ENCODE measurements around the gene CACNA2D4.

CACNA2D4 gene

DNA sequence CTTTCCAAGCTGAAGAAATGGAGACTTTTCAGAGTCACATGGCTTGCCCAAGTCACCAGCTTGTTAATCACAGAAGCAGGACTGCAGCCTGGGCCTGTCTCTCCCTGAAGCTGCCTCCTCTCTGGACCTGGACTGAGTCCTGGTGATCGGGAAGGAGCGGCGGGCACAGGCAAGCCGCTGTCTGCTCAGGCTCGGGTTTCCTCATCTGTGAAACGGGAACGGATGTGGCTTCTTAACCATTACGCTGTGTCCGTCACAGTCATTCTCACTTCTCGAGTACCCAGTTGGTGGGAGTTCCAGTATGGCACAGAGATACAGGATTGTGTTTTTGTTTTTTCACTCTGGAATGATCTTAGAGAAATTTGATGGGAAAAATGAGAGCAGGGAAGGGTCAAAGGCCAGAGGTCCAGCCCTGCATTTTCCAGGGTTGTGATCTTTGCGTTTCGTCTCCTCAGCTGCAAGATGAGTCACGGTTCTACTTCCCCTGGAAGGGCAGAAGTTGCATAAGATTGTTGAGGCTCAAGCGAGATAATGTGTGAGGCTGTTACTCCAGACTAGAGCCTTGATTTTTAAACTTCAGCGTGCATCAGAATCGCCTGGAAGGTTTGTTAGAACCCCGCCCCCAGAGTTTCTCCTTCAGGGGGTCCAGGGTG is 105.7 kb downstream of the CACNA2D4 start:
- DNase-seq: no peak

DNA sequence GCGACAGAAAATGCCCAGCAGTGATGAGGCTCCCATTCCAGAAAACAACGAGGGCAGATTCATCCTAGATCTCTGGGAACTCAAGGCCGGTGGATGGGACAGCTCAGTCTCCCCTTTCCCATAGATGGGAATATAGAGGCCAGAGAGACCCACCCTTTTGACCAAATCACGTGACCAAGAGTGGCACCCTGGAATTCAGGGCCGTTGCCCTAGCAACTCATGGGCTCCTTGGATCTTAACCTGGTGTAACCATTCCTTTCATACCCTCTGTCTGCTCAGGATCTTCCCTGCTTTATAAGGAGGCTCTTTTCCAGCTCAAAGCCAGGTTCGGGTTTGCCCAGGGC is 106.5 kb downstream of the CACNA2D4 start:
- no peak for DNase-seq

DNA sequence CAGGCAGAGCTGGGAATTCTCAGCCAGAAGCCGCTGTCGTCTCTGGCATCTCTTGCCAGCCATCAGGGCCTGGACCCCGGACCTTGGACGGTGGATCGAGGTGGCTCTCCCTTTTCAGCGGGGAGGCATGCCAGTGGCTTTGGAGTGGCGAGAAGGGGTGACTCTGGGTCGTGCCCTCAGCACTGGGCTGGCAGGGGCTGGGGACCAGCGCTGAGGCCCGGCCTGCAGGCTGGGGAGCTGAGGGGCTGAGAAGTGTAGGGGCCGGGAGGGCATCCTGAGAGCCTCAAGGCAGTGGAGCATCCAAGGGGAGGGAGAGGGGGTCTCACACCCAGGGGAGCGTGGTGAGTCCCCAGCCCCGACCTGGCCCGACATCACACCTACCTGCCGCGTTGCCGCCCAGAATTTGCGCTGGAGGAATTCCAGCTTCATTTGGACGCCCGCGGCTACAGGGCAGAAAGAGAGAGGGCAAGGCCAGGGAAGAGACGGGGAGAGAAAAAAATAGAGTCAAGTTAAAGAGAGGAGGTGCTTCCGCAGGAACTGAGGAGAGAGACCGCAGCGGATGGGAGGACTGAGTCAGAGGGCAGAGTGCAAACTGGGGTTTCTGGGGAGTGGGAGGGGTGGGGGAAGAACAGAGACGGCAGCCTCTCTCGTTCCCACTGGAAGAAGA is 107.0 kb downstream of the CACNA2D4 start:
- peak; percentile 59 for DNase-seq

DNA sequence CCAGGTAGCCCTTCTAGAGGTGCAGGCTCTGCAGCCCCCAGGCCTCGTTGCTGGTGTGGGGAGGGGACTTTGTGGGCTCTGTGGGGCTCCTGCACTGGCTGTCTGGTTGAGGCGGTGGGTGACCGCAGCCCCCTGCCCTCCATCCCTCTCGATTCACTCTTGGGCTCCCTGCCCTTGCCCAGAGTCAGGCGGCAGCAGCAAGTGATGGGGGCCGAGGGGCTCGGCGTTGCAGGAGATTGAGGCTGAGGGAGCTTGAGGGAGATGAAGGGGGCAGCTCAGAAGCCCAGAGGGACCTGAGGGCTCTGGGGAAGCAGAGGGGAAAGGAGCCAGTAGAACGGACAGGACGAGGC is 107.5 kb downstream of the CACNA2D4 start:
- no peak for DNase-seq

DNA sequence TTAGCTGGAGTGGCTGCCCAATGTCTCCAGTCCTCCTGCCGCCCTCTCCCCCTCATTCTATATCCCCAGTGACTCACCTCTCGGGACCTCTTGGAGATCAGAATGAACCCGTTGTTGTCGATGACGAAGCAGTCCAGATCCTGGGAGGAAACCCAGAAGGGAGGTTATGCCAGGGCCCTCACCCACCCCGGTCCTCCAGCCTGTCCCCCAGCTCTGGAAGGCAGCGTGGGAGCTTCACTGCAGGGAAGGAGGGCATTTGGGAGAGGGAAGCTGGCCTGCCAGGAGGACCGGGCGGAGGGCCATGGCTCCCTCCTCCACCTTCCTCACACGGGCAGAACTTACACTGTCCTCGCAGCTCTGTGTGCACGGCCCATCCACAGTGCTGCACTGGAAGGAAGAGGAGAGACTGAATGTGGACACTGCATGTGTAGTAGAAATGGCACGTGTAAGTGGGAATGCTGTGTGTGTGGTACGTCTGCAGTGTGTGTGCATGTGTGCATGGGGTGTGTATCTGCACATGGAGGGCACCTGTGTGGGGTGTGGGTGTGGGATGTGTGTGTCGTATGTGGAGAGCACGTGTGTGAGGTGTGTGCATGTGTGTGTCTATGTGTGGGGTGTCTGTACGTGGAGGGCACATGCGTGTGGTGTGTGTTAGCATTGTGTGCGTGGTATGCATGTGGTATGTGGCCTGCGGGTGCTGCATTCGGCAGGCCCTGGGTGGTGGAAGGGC is 108.1 kb downstream of the CACNA2D4 start:
- no peak for DNase-seq

DNA sequence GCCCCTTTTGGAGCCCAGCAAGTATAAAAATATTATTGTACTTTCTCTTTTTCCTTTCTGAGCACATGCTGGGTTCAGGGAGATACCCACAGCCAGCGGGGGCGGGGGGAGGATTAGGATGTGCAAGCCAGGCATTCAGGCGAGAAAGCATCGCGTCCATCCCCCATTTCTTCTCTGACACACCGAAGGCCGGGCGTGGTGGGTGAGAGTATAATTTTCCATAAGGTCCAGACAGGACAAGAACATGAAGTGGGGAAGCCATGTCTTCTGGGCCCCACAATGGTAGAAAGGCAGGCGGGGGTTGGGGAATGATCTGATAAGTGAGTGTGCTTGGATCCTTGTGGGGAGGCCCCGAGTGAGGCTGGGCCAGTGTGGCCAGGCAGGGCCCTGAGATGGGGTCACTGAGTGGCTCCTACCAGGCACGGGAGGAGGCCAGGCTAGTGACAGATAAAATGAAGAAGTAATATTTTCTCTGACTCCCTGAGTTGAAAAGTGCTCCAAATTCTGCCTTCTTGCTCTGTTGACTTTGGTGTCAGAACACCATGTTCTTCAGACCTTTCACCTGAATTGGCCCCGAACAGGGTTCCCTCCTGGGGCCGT is 108.8 kb downstream of the CACNA2D4 start:
- no peak for DNase-seq

DNA sequence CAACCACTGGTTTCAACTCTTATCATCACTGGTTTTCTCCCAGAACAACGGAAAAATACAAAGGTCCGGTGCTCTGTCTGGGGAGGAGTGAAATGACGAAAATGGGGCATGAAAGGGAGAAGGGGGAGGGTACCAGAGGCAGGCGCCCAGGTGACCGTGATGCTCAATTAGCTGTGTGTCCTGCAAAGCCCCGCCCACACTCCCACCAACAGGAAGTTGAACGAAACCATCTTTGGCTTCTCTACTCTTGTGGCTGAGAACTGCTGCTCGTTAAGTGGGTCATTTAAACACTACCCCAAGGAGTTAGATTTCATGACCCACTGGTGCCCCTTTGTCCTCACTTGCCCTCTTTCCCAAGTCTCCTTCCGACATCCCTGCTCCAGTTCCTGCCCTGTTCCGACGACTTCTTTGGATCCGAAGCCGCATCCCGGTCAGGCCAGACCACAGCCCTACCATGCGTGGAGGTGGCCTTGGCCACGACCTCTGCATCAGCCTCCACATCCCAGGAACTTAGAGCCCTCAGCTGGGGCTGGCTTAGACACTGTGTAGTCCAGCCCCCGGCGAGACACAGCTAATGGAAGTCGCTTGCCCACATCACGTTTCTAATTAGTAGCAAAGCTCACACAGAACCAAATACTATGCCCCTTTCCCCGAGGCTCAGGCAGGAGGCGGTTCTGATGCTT is 109.5 kb downstream of the CACNA2D4 start:
- no peak for DNase-seq

DNA sequence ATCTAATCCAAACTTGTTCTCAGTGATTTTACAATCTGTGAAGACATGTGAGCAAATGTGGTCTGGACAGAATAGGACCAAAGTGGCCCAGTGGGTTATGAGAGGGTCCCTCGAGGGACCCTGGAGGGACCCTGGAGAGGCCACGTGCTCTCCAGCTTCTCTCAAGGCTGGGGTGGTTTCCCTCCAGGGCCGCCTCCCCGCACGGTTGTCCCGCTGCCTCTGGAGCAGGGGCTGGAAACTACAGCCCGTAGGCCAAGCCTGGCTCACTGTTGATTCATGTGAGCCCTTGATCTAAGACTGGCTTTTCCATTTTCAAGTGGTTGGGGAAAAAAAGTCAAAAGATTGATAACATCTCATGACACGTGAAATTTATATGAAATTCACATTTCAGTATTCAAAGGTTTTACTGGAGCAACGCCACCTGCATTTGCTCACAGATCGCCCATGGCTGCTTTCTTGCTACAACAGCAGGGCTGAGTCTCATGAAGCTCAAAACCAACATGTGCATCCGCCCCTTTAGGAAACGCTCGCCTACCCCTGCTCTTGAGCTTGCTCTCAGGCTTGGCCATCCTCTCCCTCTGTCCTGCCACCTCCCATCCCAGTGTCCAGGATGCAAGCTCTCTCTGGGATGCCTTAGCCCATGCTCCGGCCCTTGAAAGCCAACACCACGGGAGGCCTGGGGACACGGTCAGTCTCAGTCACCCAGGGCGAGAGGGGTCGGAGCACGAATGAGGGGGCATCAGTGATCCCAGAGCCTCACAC is 110.2 kb downstream of the CACNA2D4 start:
- DNase-seq: no peak

DNA sequence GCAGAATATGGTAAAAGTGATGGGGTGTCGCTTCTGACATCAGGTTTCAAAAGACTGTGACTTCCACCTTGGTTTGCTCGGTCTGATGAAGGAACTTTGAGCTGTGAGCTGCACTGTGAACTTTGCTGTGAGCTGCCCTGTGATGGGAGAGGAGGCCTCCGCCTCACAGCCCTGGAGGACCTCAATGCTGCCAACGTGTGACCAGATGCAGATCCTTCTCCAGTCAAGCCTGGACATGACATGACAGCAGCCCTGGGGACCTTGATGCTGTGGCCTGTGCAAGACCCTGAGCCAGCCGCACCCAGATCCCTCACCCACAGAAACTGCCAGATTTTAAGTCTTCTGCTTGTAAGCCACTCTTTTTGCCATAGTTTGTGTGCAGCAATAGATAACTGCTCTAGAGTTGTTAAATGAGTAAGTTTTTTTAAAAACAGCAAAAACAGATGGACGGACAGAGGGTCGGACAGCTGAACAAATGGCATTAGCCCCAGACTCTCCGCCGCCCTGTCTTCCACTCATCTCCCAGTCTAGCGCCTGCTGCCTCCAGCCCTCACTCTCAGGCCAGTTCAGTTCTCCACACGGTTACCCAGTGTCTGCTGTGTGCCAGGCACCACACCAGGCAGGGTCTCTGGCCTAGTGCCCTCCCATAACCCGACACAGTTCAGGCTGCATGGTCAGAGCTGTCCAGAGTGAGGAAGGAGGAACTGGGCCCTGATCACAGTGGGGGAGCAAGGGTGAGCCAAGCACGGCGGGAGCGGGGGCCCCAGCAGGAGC is 111.2 kb downstream of the CACNA2D4 start:
- no peak for DNase-seq

DNA sequence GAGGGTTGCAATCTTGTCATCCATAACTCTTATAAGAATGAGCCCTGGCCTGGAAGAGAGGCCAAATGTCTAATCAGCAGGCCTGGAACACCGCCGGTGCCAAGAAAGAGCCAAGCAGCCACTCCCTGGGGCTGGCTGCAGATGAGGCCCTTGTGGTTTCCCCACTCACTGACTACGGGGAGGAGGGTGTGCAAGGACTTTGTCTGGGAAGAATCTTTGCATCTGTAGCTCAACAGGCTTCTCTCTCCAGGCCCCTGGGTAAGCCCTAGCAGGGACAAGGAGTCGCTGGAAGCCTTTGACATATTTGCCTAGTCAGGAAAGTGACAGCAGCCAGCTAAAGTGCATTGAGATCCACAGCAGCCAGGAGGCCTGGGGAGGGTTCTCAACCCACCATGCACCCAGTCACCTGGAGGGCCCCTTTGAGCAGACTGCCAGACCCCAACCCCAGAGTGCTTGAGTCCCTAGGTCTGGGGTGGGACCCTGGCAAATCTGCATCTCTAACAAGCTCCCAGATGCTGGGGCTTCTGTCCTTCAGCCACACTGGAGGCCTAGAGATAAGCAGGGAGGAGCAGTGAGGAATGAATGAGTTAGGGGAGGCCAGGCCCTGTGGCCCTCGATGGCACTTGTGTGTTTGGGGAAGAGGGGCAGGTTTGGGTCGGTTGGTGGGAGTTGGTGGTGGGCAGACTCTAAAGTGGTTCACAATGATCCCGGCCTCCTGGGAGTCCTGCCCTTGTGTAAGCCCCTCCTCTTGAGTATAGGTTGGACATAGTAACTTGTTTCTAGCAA is 112.0 kb downstream of the CACNA2D4 start:
- DNase-seq: no peak

DNA sequence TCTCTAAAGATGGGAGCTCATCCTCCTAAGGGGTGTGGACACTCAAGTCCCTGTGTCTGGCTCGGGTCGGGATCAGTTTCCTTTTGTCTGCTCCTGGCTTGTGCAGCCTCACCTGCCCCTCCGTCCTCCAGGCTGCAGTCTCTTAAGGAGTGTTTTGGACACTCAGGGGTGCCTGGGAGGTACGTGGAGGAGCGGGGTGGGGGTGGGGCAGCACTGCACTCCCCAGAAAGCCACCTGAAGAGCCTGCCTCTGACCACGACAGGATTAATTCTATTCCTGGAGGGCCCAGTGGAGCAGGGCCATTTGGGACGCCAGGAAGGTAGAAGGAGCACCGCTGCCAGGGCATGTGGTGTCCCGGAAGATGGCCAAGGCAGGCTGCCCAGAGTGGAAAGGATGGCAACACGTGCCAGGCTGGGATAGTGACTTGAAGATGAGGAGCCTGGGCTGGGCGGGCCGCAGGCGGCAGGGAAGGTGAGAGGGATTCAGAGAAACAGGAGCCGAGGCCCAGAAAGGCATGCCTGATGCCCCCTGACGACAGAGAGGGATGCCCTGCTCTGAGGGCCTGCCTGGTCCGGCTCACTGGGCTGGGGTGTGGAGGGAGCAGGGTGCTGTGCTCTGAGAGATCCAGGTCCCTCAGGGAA is 112.9 kb downstream of the CACNA2D4 start:
- DNase-seq: no peak

DNA sequence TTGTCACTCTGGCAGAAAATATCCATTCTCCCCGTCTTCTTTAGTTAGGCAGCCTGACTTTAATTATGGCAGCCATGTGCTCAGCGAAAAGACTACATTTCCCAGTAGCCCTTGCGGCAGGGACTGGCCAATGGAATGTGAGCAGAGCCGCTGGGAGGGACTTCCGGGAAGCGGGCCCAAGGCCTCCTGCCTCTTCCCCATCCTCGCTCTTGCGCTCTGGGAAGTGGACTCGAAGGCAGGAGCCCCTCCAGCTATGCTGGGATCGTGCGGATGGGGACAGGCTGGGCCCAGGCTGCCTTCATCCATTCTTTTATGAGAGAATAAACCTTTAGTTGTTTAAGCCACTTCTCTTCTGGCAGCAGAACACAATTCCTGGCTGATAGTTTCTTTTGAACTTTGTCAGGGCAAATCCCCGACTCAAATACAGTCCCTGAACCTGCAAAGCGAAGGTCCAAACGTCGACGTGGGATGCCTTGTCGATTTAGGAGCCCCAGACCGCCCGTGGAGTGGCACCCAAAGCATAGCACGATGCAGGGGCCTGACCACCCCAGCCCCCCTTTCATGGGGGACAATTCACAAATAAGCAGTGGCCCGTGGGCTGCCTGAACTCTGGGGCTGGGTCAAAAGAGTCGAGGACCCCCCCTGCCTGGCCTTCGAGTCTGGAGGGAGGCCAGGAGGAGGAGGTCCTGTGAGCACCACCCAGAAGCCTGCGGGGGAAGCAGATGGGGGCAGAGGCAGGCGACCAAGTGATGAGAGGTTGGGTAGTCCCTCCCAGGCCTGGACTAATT is 113.7 kb downstream of the CACNA2D4 start:
- DNase-seq: peak; percentile 91

DNA sequence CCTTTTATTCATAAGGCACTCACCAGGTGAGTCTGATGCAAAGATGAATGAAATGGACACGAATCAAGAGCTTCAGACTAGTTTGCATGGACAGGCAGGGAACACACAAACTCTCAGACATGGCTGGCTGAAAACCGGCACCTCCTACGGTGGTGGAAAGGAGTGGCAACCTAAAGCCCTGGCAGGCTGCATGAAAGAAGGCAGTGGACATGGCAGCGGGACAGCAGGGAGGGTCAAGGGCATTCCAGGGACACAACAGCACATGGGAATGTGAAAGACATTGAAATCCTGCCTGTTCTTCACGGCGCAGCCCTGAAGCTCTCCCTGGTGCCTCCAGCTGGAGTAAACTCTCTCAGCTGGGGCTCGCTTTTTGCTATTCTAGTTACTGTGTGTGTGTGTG is 114.7 kb downstream of the CACNA2D4 start:
- no peak for DNase-seq

DNA sequence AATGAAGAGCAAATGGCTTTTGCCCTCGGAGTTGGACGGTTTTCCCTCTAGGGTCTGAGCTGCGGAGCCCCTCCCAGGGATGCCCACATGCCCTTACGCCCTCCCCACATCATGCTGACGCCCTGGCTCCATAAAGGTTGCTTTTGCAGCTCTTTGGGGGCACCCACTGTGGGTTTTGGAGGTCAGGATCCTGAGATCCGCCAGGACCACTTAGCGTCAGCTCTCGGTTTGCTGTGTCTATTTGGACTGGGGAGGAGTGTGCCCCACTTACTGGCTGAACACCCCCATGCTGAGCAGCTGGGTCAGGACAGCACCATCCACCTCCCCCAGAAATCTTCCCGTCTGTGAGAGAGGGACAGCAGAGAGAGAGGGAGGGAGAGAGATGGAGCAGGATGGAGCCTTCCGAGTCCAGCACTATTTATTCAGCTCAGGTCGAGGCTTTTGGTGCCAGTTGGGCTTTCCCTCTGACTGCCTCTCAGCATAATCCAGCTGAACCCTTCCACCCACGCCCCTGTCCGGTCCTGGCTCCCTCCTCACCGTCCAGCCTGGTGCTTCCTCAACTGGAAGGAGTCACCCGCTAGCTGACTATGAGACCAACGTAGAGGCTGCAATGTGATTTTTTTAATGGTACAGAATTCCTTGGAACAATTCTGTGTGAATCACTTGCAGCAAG is 117.0 kb downstream of the CACNA2D4 start:
- DNase-seq: no peak

DNA sequence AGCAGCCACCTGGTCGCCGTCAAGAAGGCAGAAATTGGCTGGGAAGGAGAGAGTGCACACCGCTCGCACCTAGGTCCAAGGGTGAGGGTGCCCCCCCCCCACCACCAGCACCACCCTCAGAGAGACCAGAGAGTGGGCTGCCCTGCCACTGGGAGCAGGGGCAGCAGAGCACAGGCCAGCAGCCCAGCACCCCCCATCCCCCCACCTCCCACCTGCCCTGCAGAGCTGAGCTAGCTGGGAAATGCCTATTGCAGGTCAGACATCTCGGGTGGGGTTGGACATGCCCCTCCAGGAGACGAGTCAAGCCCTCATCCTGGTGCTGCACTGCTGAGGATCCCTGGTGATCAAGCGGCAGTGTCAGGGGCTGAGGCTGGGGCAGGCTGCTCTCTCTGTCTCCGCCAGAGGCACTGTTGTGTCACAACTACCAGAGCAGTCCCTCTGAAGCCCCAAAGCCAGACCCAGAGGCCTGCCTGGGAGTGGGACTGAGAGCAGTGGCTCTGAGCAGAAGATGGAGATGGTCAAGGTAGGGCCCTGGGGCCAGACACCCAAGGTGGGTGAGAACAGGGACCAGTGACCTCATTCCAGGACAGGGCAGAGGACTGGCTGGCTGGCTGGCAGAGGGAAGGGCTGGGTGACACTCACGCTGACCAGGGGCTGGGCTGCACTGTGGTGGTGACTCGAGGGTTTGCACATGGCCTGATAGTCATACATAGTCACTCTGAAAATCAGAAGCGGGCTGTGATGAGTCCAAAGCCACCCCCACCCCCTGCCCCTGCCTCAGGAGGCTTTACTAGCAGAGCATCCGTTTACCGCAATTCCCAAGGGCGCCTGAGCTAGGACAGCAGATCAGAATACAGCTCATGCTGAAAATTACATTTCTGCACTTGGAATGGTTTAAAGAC is 117.8 kb downstream of the CACNA2D4 start:
- peak; percentile 41 for DNase-seq

DNA sequence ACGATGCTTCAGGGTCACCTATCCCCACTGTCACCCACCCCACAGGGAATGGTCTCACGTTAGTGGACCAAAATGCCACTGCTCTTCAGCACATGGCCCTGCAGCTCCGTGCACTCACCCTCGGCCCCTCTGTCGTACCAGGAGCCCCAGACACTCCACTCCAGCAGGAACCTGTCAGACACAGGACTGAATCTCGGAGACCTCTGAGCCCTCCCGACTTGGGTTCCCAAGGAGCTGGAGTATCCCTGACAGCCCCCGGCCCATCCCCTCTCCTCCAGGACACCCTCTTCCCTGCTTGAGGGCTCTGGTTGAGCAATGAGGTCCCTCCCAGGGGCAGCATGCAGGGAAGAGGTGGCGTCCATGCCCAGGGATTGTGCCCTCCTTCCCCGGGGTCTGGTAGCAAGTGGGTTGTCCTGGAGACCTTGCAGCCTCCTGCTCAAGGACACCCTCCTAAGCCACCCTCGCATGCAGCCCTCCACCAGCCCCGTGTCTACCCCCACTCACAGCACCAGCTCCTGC is 118.5 kb downstream of the CACNA2D4 start:
- no peak for DNase-seq

DNA sequence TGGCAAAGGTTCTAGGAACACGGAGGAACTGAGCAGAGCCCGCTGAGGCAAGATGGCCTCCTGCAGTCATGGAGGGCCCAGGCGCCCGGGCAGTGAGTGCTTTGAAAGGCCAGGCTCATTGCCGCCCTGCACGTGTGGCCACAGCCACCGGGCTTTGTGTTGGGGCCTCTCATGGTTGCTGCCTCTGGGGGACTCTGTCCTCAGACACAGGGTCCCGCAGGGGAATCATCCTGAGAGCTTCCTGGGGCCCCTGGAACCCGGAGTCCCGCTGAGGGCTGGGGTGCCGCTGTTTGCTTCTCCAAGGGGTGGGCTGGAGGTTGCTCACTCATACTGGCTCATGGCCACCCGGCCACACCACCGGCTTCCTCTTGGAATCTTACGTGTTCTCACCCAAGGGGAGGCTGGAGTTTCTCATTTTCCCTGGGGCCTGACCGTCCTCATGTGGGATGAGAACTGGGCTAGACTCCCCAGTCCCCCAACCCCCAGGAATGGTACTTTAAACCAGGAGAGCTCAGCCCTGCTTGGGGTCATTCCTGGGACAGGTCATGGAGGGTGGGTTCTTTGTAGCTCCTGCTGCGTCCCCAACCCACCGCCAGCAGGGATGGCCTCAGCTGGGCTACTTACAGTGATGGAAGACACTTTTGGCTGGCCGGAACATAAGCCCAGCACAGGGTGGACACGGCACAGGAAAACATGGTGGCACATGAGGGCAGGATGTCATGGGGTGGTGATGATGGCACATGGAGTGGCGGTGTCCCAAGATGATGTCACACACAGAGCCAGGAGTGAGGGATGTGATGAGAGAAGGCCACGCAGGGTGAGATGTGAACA is 119.2 kb downstream of the CACNA2D4 start:
- DNase-seq: no peak
